HCT116 (cell line): ENCODE data around the gene GCNT2. TPM values are rescaled to one million over a fixed set of nuclear protein-coding genes. Genes with fewer than 3 reads are reported as not detected.

ENCODE experiments used
- ATAC-seq: fragments of 200-7000 bp; cut with Tn5 transposase; 2 replicates; pipeline ENCODE4 v1.9.1; 2020; ENCODE audit warnings: mild to moderate bottlenecking, moderate library complexity
- BruUV-seq: library from RNA; stranded (reverse); fragments of 400-500 nt; replicated peaks from 2 replicates; lab custom pipeline; 2021; lab: Mats Ljungman, UMichigan
- CTCF ChIA-PET: fragments of 300-600 bp; sonication (Branson Sonifier 250); formaldehyde crosslinking; loops from one replicate; lab custom pipeline; 2021; ENCODE audit warnings: antibody characterized with exemption; lab: Charles Lee
- POLR2A ChIA-PET: fragments of 300-600, 350-600 bp; sonication (Branson Sonifier 250); formaldehyde crosslinking; loops from one replicate; lab custom pipeline; 2021; ENCODE audit warnings: antibody characterized with exemption; lab: Charles Lee
- RAD21 ChIA-PET, 2 experiments: fragments of 300-600 bp; sonication (Branson Sonifier 250); formaldehyde crosslinking; loops; one replicate each; lab custom pipeline; 2023; ENCODE audit warnings: low total read pairs in 2 of 2; ENCODE audit not compliant: uncharacterized antibody in 2 of 2, unreplicated experiment in 2 of 2, low non-redundant PET in 1 of 2; lab: Charles Lee
- DNase-seq: peaks from one replicate; pipeline ENCODE4 v3.0.0-alpha.2; 2010; ENCODE audit warnings: low read depth, low spot score
- H2AFZ ChIP-seq: fragments of 200-600 bp; shearing (Covaris generic), sonication (generic); 2 replicates; pipeline ENCODE4 v1.6.1; 2017; ENCODE audit warnings: low read depth, mixed run types, mixed read lengths, antibody characterized with exemption, low read length; ENCODE audit not compliant: poor library complexity, severe bottlenecking
- H3K27ac ChIP-seq: 2 replicates; pipeline ENCODE4 v1.5.1; 2012; ENCODE audit warnings: low read depth, low read length
- H3K27me3 ChIP-seq: fragments of 200-600 bp; sonication (generic); 2 replicates; pipeline ENCODE4 v1.6.1; 2016; ENCODE audit warnings: mixed run types, low read length, mixed read lengths; ENCODE audit not compliant: insufficient read depth
- H3K36me3 ChIP-seq, 2 experiments: fragments of 200-500 bp in 1 of 2; fragments of 200-600 bp in 1 of 2; sonication (Bioruptor generic) in 1 of 2; sonication (generic) in 1 of 2; 2 replicates each; pipeline versions ENCODE4 v1.5.1 to v1.6.1; 2014 to 2016; ENCODE audit warnings: low read length in 2 of 2, inconsistent platforms in 1 of 2, mixed read lengths in 1 of 2, mixed run types in 1 of 2; ENCODE audit not compliant: insufficient read depth in 2 of 2, control insufficient read depth in 1 of 2
- H3K4me1 ChIP-seq, 2 experiments: fragments of 200-600 bp in 1 of 2; sonication (generic) in 1 of 2; 2 replicates each; pipeline versions ENCODE4 v1.5.1 to v1.6.1; 2012 to 2017; ENCODE audit warnings: low read length in 2 of 2, inconsistent platforms in 1 of 2, mild to moderate bottlenecking in 1 of 2, mixed read lengths in 1 of 2, mixed run types in 1 of 2, moderate library complexity in 1 of 2; ENCODE audit not compliant: insufficient read depth in 2 of 2, control insufficient read depth in 1 of 2
- H3K4me2 ChIP-seq: fragments of 200-600 bp; sonication (generic); 2 replicates; pipeline ENCODE4 v1.6.1; 2017; ENCODE audit warnings: mixed run types, low read length, mixed read lengths
- H3K4me3 ChIP-seq, 2 experiments: fragments of 200-600 bp in 1 of 2; sonication (generic) in 1 of 2; replicated peaks in 1 of 2; 2 replicates each; pipeline ENCODE4 v1.5.1; 2011 to 2016; ENCODE audit warnings: low read length in 2 of 2, control low read depth in 1 of 2, low read depth in 1 of 2, mild to moderate bottlenecking in 1 of 2, mixed read lengths in 1 of 2, mixed run types in 1 of 2
- H3K79me2 ChIP-seq: fragments of 200-600 bp; sonication (generic); 2 replicates; pipeline ENCODE4 v1.6.1; 2017; ENCODE audit warnings: mild to moderate bottlenecking, mixed run types, low read length, moderate library complexity, mixed read lengths; ENCODE audit not compliant: insufficient read depth
- H3K9ac ChIP-seq: fragments of 200-600 bp; sonication (generic); 2 replicates; pipeline ENCODE4 v1.6.1; 2016; ENCODE audit warnings: low read length, mixed read lengths
- H3K9me2 ChIP-seq: fragments of 200-600 bp; sonication (generic), shearing (Covaris generic); 2 replicates; pipeline ENCODE4 v1.6.1; 2017; ENCODE audit warnings: mixed run types, mild to moderate bottlenecking, moderate library complexity; ENCODE audit not compliant: insufficient read depth
- H3K9me3 ChIP-seq, 2 experiments: fragments of 200-500 bp in 1 of 2; fragments of 200-600 bp in 1 of 2; sonication (Bioruptor generic) in 1 of 2; sonication (generic) in 1 of 2; 2 replicates each; pipeline ENCODE4 v1.6.1; 2014 to 2017; ENCODE audit warnings: low read length in 2 of 2, mixed read lengths in 2 of 2, inconsistent platforms in 1 of 2, low read depth in 1 of 2, mild to moderate bottlenecking in 1 of 2, mixed run types in 1 of 2, moderate library complexity in 1 of 2; ENCODE audit not compliant: control insufficient read depth in 1 of 2, insufficient read depth in 1 of 2
- H4K20me1 ChIP-seq: fragments of 200-600 bp; sonication (generic), shearing (Covaris generic); 2 replicates; pipeline ENCODE4 v1.6.1; 2017; ENCODE audit warnings: mixed run types, mild to moderate bottlenecking, moderate library complexity; ENCODE audit not compliant: insufficient read depth
- CEBPB ChIP-seq: IDR thresholded peaks from 2 replicates; pipeline ENCODE4 v1.6.1; 2012; ENCODE audit warnings: low read depth
- EGR1 ChIP-seq: IDR thresholded peaks from 2 replicates; pipeline ENCODE4 v1.6.1; 2012; ENCODE audit warnings: low read depth
- EZH2 ChIP-seq: fragments of 200-600 bp; sonication (generic); IDR thresholded peaks from 2 replicates; pipeline ENCODE4 v1.6.1; 2017; ENCODE audit warnings: antibody characterized with exemption, mixed run types
- EZH2phosphoT487 ChIP-seq: fragments of 200-600 bp; IDR thresholded peaks from 2 replicates; pipeline ENCODE4 v1.6.1; 2018; ENCODE audit warnings: antibody characterized with exemption, borderline replicate concordance
- POLR2A ChIP-seq: IDR thresholded peaks from 2 replicates; pipeline ENCODE4 v1.7.0; 2011; ENCODE audit warnings: borderline replicate concordance; ENCODE audit not compliant: insufficient read depth, insufficient read length; ENCODE audit errors: extremely low read depth
- POLR2AphosphoS5 ChIP-seq: IDR thresholded peaks from 2 replicates; pipeline ENCODE4 v1.6.1; 2011; ENCODE audit warnings: mild to moderate bottlenecking, low read depth, low read length, moderate library complexity
- ZNF274 ChIP-seq: fragments of 200-500 bp; sonication (Bioruptor generic); IDR thresholded peaks from 2 replicates; pipeline ENCODE4 v1.6.1; 2014; ENCODE audit warnings: mild to moderate bottlenecking, low read depth, low read length, inconsistent platforms
- intact Hi-C: fragments of 100-400 bp; cut with micrococcal nuclease; formaldehyde crosslinking; loops from 2 replicates; pipeline ENCODE4 v1.10.0; 2022
- total RNA-seq: library from RNA; stranded (reverse); gene quantifications from one replicate; pipeline ENCODE4 v1.2.1, GENCODE V29; 2021; ENCODE audit not compliant: unreplicated experiment
- TF ChIP-seq, protein P1 (sequence below): IDR thresholded peaks from 2 replicates; pipeline ENCODE4 v1.6.1; 2011; ENCODE audit warnings: mild to moderate bottlenecking, low read length, moderate library complexity; ENCODE audit not compliant: insufficient replicate concordance; ENCODE audit errors: extremely low read depth
- TF ChIP-seq, protein P2 (sequence below), 3 experiments: fragments of 200-600 bp in 1 of 3; sonication (generic) in 1 of 3; IDR thresholded peaks in 2 of 3; conservative IDR thresholded peaks in 1 of 3; 2 replicates each; pipeline ENCODE4 v1.5.1; 2012 to 2017; ENCODE audit warnings: low read depth in 2 of 3, low read length in 2 of 3, antibody characterized with exemption in 1 of 3, borderline replicate concordance in 1 of 3, control low read depth in 1 of 3, mild to moderate bottlenecking in 1 of 3, mixed read lengths in 1 of 3, mixed run types in 1 of 3, moderate library complexity in 1 of 3; ENCODE audit not compliant: insufficient read depth in 1 of 3
- TF ChIP-seq, protein P3 (sequence below): IDR thresholded peaks from 2 replicates; pipeline ENCODE4 v1.6.1; 2012
- TF ChIP-seq, protein P4 (sequence below): IDR thresholded peaks from 2 replicates; pipeline ENCODE4 v1.6.1; 2012

GCNT2 gene
- total RNA-seq, 1 experiment from 2014 or later: 0.74 TPM

DNA sequence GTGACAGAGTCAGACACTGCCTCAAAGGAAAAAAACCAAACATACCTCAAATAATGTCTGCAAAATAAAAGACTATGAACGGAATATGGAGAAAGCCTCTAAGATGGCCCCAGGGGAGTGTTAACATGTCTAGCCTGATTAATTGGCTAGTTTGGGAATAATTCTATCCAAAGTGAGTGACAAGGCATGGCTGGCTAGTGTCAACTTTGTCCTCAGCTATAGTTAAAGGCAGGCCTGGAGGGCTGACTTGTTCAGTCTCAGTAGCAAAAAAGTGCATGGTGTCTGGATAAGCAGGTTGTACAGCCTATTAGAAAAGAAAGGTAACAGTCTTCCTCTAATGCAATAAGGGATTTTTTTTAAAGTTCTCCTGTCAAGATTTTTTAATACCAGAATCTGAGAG lies 32.7 kb downstream of the GCNT2 start:
- H3K9me2 ChIP-seq: no peaks in the 10 kb centered on the region
- no peak for DNase-seq
- intact Hi-C loops: no loop called here
- no peak for ATAC-seq
- TF ChIP-seq, protein P1, sequence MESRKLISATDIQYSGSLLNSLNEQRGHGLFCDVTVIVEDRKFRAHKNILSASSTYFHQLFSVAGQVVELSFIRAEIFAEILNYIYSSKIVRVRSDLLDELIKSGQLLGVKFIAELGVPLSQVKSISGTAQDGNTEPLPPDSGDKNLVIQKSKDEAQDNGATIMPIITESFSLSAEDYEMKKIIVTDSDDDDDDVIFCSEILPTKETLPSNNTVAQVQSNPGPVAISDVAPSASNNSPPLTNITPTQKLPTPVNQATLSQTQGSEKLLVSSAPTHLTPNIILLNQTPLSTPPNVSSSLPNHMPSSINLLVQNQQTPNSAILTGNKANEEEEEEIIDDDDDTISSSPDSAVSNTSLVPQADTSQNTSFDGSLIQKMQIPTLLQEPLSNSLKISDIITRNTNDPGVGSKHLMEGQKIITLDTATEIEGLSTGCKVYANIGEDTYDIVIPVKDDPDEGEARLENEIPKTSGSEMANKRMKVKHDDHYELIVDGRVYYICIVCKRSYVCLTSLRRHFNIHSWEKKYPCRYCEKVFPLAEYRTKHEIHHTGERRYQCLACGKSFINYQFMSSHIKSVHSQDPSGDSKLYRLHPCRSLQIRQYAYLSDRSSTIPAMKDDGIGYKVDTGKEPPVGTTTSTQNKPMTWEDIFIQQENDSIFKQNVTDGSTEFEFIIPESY: no peak
- TF ChIP-seq EGR1 (no peak), ZNF274 (no peak), CEBPB (no peak), POLR2AphosphoS5 (no peak), EZH2 (no peak), POLR2A (no peak), EZH2phosphoT487 (no peak)
- TF ChIP-seq, protein P2, sequence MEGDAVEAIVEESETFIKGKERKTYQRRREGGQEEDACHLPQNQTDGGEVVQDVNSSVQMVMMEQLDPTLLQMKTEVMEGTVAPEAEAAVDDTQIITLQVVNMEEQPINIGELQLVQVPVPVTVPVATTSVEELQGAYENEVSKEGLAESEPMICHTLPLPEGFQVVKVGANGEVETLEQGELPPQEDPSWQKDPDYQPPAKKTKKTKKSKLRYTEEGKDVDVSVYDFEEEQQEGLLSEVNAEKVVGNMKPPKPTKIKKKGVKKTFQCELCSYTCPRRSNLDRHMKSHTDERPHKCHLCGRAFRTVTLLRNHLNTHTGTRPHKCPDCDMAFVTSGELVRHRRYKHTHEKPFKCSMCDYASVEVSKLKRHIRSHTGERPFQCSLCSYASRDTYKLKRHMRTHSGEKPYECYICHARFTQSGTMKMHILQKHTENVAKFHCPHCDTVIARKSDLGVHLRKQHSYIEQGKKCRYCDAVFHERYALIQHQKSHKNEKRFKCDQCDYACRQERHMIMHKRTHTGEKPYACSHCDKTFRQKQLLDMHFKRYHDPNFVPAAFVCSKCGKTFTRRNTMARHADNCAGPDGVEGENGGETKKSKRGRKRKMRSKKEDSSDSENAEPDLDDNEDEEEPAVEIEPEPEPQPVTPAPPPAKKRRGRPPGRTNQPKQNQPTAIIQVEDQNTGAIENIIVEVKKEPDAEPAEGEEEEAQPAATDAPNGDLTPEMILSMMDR (IDR thresholded peaks at IDR 0.05 in 2 of 3, conservative IDR thresholded peaks at IDR 0.05 in 1 of 3; ENCODE audit: borderline replicate concordance in 1 of 3, insufficient read depth in 1 of 3, low read depth in 2 of 3, low read length in 2 of 3): no peak
- TF ChIP-seq, protein P3, sequence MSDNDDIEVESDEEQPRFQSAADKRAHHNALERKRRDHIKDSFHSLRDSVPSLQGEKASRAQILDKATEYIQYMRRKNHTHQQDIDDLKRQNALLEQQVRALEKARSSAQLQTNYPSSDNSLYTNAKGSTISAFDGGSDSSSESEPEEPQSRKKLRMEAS: no peak
- TF ChIP-seq, protein P4, sequence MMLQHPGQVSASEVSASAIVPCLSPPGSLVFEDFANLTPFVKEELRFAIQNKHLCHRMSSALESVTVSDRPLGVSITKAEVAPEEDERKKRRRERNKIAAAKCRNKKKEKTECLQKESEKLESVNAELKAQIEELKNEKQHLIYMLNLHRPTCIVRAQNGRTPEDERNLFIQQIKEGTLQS: no peak
- no peaks in the 10 kb centered on the region for H3K36me3 ChIP-seq
- no TSS peak for BruUV-seq
- no peak overlapping the region for H3K4me3 ChIP-seq
- H3K9me3 ChIP-seq: no peaks in the 10 kb centered on the region
- H3K27ac ChIP-seq: no peak overlapping the region
- CTCF ChIA-PET: no interaction called here
- POLR2A ChIA-PET: no interaction called here
- H3K4me1 ChIP-seq: no peaks in the 10 kb centered on the region
- no peak overlapping the region for H3K4me2 ChIP-seq
- no peaks in the 10 kb centered on the region for H4K20me1 ChIP-seq
- H3K27me3 ChIP-seq: no peaks in the 10 kb centered on the region; the same call in 1 of the 2 replicates
- H3K9ac ChIP-seq: no peak overlapping the region
- RAD21 ChIA-PET: no interaction called here
- H2AFZ ChIP-seq: no peak overlapping the region
- no peaks in the 10 kb centered on the region for H3K79me2 ChIP-seq
